ENCODE data around the gene NOC4L.

- TF ChIP-seq CTCF (IDR thresholded peaks at IDR 0.05): no peak
- no peak for TF ChIP-seq REST (IDR thresholded peaks at IDR 0.05; ENCODE audit: low read depth, low read length)
- no peak for TF ChIP-seq EP300 (IDR thresholded peaks at IDR 0.05; ENCODE audit: borderline replicate concordance in 1 of 2, low read depth in 1 of 2, low read length in 1 of 2)
- no peak for TF ChIP-seq FOXM1 (IDR thresholded peaks at IDR 0.05; ENCODE audit: low read depth)
- TF ChIP-seq USF2 (IDR thresholded peaks at IDR 0.05; ENCODE audit: borderline replicate concordance, low read depth, low read length): no peak
- TF ChIP-seq MAX (IDR thresholded peaks at IDR 0.05; ENCODE audit: low read depth): no peak
- TF ChIP-seq POLR2AphosphoS5 (IDR thresholded peaks at IDR 0.05; ENCODE audit: low read depth, low read length): no peak
- TF ChIP-seq CHD2 (IDR thresholded peaks at IDR 0.05; ENCODE audit: low read length, partially characterized antibody): no peak
- TF ChIP-seq TAF1 (IDR thresholded peaks at IDR 0.05; ENCODE audit: borderline replicate concordance, low read depth, low read length): no peak
- TF ChIP-seq SMC3 (IDR thresholded peaks at IDR 0.05; ENCODE audit: low read depth, low read length): no peak
- TF ChIP-seq YY1 (IDR thresholded peaks at IDR 0.05; ENCODE audit: low read depth): no peak
These were observed 17.0 kb downstream of the NOC4L start for GRCh38 chr12:132161036-132161781.

All from SK-N-SH (cell line).